NAMALWA (cell line): ENCODE measurements around the gene KLF17.

Source experiments
- DNase-seq: peaks from one replicate; pipeline ENCODE4 v3.0.0-alpha.2; 2015; ENCODE audit warnings: low spot score

The KLF17 gene

DNA sequence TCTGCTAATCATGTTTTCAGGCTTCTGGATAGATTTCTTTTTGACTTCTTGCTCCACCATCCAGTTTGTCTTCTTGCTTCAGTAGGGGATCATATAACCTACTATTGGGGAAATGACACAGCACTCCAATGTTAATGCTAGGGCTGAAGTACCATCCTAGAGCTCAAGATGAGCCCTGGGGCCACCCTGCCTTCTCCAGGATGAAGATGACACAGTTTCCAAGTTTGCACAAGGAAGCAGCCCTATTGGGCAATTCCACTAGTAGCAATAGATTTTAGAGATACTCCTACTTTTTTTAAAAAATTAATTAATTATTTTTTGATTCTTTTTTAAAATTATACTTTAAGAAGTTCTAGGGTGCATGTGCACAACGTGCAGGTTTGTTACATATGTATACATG, 34.1 kb downstream of the KLF17 start:
- no peak for DNase-seq

DNA sequence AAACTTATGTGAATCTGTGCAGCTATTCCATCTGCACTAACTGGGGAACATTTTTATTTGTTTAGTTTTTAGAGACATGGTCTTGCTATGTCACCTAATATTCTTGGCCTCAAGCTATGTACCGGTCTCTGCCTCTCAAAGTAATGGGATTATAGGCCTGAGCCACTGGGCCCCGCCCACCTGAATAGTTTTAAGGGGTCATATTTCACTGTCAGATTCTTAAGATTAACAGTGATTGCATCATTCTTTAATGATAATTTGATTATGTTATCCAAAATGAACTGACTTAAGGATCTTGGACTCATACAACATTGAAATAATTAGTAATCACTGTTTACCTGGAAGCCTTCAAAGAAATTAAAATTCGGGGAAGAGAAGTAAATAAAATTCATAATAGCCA, 35.4 kb downstream of the KLF17 start:
- DNase-seq: no peak

DNA sequence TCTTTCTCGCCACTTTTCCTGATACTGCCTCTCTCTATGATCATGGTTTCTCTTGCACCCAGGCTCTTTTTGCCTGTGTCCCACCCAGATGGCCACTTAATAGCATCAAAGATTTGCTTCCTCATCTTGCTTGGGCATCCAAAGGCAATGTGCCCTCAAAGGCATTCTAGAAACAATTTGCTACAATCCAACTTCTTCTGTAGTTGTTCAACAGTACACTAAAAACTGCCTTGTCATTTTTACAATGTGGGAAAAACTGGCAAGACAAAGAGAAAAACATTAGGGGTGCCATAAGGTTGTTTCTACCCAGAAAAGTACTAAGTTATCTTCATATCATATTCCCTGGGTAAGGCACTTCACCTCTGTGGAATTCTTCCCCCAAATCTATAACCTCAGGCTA, 39.3 kb downstream of the KLF17 start:
- DNase-seq: no peak

DNA sequence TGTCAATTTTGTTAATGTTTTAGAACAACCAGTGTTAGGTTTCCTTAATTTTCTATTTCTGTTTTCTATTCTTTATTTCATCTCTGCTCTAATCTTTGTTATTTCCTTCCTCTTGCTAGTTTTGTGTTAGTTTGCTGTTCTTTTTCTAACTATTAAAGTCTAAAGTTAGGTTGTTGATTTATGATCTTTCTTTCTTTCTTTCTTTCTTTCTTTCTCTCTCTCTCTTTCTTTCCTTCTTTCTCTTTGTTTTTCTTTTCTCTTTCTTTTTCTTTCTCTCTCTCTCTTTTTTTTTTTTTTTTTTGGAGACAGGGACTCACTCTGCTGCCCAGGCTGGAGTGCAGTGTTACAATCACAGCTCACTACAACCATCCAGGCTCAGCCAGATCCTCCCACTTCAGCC, 40.2 kb downstream of the KLF17 start:
- DNase-seq: no peak

DNA sequence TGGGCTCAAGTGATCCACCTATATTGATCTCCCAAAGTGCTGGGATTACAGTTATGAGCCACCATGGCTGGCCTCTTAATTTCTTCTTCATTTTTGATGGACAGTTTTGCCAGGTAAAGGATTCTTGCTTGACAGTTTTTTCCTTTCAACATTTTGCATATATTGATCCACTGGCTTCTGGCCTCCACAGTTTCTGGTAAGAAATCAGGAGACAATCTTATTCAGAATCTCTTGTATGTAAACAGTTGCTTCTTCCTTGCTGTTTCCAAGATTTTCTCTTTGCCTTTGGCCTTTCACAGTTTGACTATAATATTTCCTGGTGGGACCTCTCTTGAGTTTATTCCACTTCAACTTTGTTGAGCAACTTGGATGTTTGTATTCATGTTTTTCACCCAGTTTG, 42.9 kb downstream of the KLF17 start:
- no peak for DNase-seq

DNA sequence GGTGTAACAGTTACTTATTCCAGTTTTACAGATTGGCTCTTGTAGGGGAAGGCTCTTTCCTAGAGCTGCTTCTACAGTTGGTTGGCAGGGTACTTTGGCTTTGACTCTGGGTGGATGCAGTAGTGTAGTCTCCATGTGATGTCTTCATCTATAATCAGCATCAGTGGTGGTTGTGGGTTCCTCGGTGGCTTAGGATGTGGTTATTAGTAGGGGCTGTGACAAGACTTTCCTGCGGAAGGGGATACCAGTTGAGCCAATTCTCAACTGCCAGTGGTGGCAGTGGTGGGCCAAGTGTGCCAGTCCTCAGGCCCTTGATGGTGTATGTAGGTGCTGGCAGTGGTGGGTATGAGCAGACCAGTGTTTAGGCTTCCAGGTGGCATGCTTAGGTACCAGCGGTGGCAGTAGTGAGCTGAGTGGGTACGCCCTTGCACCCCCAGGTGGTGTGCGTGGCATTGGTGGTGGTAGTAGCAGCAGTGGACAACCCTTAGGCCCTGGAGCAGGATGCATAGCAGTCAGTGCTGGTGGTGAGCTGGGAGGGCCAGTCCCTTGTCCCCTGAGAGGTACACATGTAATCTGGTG, 50.0 kb downstream of the KLF17 start:
- no peak for DNase-seq

DNA sequence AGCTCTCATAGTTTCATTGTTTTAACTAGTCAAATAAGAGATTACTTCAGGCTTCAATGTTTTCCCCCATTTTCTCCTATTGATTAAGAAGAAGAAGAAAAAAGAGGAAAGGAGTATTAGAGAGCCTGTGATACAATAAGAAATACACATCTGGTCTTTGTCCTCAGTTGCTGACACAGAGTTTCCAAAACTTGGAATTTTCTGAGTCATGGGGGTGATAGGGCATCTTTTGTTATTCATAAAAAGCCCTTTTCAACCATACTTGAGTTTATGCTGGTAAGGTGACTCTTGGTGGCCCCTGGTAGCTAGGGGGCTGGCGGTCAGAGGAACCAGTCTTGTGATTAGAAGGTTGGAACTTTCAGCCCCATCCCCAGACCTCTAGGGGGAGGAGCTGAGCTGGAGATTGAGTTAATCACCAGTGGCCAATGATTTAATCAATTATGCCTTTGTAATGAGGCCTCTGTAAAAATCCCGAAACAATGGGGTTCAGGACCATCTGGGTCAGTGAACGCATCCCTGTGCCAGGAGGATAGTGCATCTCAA, 51.7 kb downstream of the KLF17 start:
- no peak for DNase-seq

DNA sequence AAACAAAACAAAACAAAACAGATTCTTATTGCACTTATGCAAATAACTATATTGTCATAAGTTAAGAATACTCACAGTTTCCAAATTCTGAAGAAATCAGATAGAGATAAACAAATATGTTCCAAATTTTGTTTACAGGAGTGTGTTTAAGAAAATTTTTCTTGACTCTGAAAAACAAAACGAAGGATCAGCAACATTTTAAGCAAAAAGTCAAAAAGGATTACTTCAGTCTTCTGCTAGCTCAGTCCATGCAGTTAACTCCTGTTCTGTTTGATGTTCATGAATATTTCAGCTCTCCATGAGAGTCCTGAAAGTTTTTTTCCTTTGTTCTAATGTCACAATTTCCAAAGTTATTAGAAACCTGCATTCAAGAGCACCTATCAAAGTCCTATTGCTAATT, 56.0 kb downstream of the KLF17 start:
- DNase-seq: no peak
